GM21381 (cell line): ENCODE data around the gene VCPKMT.

Experiments
- ATAC-seq: cut with Tn5 transposase; IDR thresholded peaks from one replicate; pipeline ENCODE4 v1.9.1; 2021; ENCODE audit warnings: mild to moderate bottlenecking, moderate library complexity; ENCODE audit not compliant: unreplicated experiment

VCPKMT gene

GRCh38 chr14:50116181-50116956 is at the start of gene VCPKMT:
Gene VCPKMT (minus strand): TSS chr14:50116572. CDS start chr14:50116552, 20 bp downstream.
- ATAC-seq: peak; percentile 90

- no peak for ATAC-seq
Measured at GRCh38 chr14:50156111-50156510, 39.7 kb upstream of the VCPKMT start.

GRCh38 chr14:50148799-50149198 is 32.4 kb upstream of the VCPKMT start:
- ATAC-seq: no peak

- ATAC-seq: no peak
Measured at GRCh38 chr14:50139192-50139591, 22.8 kb upstream of the VCPKMT start.

- no peak for ATAC-seq
Measured at GRCh38 chr14:50127802-50128201, 11.4 kb upstream of the VCPKMT start.

- no peak for ATAC-seq
Measured at GRCh38 chr14:50123062-50123461, 6.7 kb upstream of the VCPKMT start.

GRCh38 chr14:50122291-50122690 is 5.9 kb upstream of the VCPKMT start:
- no peak for ATAC-seq

GRCh38 chr14:50121486-50121885 is 5.1 kb upstream of the VCPKMT start:
- ATAC-seq: no peak

- no peak for ATAC-seq
Measured at GRCh38 chr14:50117456-50117855, 1.1 kb upstream of the VCPKMT start.

- ATAC-seq: no peak
Measured at GRCh38 chr14:50116966-50117365, 594 bp upstream of the VCPKMT start.

- no peak for ATAC-seq
Measured at GRCh38 chr14:50113381-50114035, 2.9 kb downstream of the VCPKMT start.

GRCh38 chr14:50110323-50111037 is 5.9 kb downstream of the VCPKMT start:
- no peak for ATAC-seq

GRCh38 chr14:50109342-50109741 is 7.0 kb downstream of the VCPKMT start:
- ATAC-seq: no peak

GRCh38 chr14:50107850-50108249 is 8.5 kb downstream of the VCPKMT start:
- ATAC-seq: no peak

- no peak for ATAC-seq
Measured at GRCh38 chr14:50106178-50106577, 10.2 kb downstream of the VCPKMT start.

- no peak for ATAC-seq
Measured at GRCh38 chr14:50103558-50103957, 12.8 kb downstream of the VCPKMT start.

GRCh38 chr14:50101417-50101816 is 15.0 kb downstream of the VCPKMT start:
- ATAC-seq: no peak

GRCh38 chr14:50100805-50101204 is 15.6 kb downstream of the VCPKMT start:
- ATAC-seq: no peak

- ATAC-seq: no peak
Measured at GRCh38 chr14:50099335-50099734, 17.0 kb downstream of the VCPKMT start.

- no peak for ATAC-seq
Measured at GRCh38 chr14:50095895-50096294, 20.5 kb downstream of the VCPKMT start.

GRCh38 chr14:50094056-50094755 is 22.2 kb downstream of the VCPKMT start:
- ATAC-seq: no peak
